ENCODE data around the gene SCAPER.

- TF ChIP-seq CTCF (IDR thresholded peaks at IDR 0.05; ENCODE audit: insufficient read depth, low read length) (no peak), REST (IDR thresholded peaks at IDR 0.05; ENCODE audit: insufficient replicate concordance, low read depth) (no peak), POLR2AphosphoS5 (IDR thresholded peaks at IDR 0.05; ENCODE audit: low read depth) (no peak)
Measured at GRCh38 chr15:76642671-76643070, 262.5 kb downstream of the SCAPER start.

Measured in HL-60 (cell line).